Psoas muscle (tissue), 8 donors: ENCODE measurements around the gene ABLIM1. TPM values are rescaled to one million over a fixed set of nuclear protein-coding genes. Genes with fewer than 3 reads are reported as not detected.

Source experiments
- ATAC-seq, 4 donors: fragments of 200-7000 bp; cut with Tn5 transposase; one replicate each; pipeline ENCODE4 v1.9.1; 2020; ENCODE audit warnings: moderate library complexity in 3 of 4, mild to moderate bottlenecking in 2 of 4
- DNase-seq, 2 donors: peaks; one replicate each; pipeline ENCODE4 v3.0.0-alpha.2; 2020
- H3K27ac ChIP-seq: fragments of 200-600 bp; one replicate; pipeline ENCODE4 v1.8.0; 2022
- H3K27me3 ChIP-seq, 3 donors: fragments of 200-600 bp in 1 of 3; one replicate each; pipeline versions ENCODE4 v1.6.1 to v1.8.0; 2013 to 2022; ENCODE audit warnings: low read length in 2 of 3, mild to moderate bottlenecking in 2 of 3, moderate library complexity in 1 of 3; ENCODE audit not compliant: insufficient read depth in 3 of 3
- H3K36me3 ChIP-seq, 2 donors: fragments of 200-600 bp in 1 of 2; one replicate each; pipeline versions ENCODE4 v1.6.1 to v1.8.0; 2013 to 2022; ENCODE audit warnings: low read depth in 1 of 2, mild to moderate bottlenecking in 1 of 2, moderate library complexity in 1 of 2; ENCODE audit not compliant: insufficient read depth in 1 of 2
- H3K4me1 ChIP-seq: fragments of 200-600 bp; one replicate; pipeline ENCODE4 v1.8.0; 2022
- H3K4me3 ChIP-seq: fragments of 200-600 bp; one replicate; pipeline ENCODE4 v1.8.0; 2022; ENCODE audit warnings: mild to moderate bottlenecking
- H3K9me3 ChIP-seq: fragments of 200-600 bp; one replicate; pipeline ENCODE4 v1.8.0; 2022
- WGBS, 3 donors: extraction: QIAGEN DNeasy Blood & Tissue Kit; methylation state at CpG; one replicate each; pipeline versions ENCODE4 v1.1.6 to v1.1.7; 2013; 5-methylcytosine and 5-hydroxymethylcytosine counted together
- intact Hi-C, 2 donors: fragments of 100-400 bp; cut with DNase I; formaldehyde crosslinking; loops; one replicate each; pipeline versions ENCODE4 v1.11.0 to v1.14.2; 2022
- polyA plus RNA-seq, 3 donors: library from polyadenylated mRNA; stranded (reverse); fragments of 200-250 nt; gene quantifications; one replicate each; pipeline ENCODE4 v1.2.3, GENCODE V29; 2013
- total RNA-seq, 4 donors: library from RNA; stranded (reverse); fragmentation: NEBNext Ultra II Directional in 2 of 4; extraction: Animal tissue kit (Norgen Biotek cat#: 25700) in 2 of 4; gene quantifications; one replicate each; pipeline versions ENCODE4 v1.2.1 to v1.2.4, GENCODE V29; 2021 to 2023
- TF ChIP-seq, protein P1 (sequence below): fragments of 200-600 bp; IDR thresholded peaks from one replicate; pipeline ENCODE4 v1.8.0; 2022; ENCODE audit warnings: antibody characterized with exemption
- donor health status: healthy with polysubstance abuse.
- donor health status: DM: no; HTN: no; CAD: no; lungs with moderate emphysema.
- donor health status: Bipolar disorder and iron deficiency.
- donor health status: healthy.
- donor health status: DM: yes; HTN: yes; CAD: no.
- donor health status: DM: no; HTN: no; CAD: no.
- donor health status: DM: no; HTN: no; CAD: no.
- donor health status: DM: yes; HTN: yes; CAD: no.

Gene ABLIM1
- total and polyA plus RNA-seq, 7 donors: 15.4 to 183 (median 21.8) TPM

- WGBS, 3 donors: 90 to 95% (median 92%) methylated on average over 5 of the region's 5 CpGs
Measured at GRCh38 chr10:114557854-114558253, 100.2 kb downstream of the ABLIM1 start.

GRCh38 chr10:114556236-114557122 is 101.6 kb downstream of the ABLIM1 start:
- H3K9me3 ChIP-seq: peaks cover 3% of the 10 kb centered on the region
- TF ChIP-seq, protein P1, sequence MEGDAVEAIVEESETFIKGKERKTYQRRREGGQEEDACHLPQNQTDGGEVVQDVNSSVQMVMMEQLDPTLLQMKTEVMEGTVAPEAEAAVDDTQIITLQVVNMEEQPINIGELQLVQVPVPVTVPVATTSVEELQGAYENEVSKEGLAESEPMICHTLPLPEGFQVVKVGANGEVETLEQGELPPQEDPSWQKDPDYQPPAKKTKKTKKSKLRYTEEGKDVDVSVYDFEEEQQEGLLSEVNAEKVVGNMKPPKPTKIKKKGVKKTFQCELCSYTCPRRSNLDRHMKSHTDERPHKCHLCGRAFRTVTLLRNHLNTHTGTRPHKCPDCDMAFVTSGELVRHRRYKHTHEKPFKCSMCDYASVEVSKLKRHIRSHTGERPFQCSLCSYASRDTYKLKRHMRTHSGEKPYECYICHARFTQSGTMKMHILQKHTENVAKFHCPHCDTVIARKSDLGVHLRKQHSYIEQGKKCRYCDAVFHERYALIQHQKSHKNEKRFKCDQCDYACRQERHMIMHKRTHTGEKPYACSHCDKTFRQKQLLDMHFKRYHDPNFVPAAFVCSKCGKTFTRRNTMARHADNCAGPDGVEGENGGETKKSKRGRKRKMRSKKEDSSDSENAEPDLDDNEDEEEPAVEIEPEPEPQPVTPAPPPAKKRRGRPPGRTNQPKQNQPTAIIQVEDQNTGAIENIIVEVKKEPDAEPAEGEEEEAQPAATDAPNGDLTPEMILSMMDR: no peak
- intact Hi-C loops: loop anchor here in 1 of 2 donors (10.0 kb wide), 1 partner anchor 568 kb away; no protein-coding TSS in a partner anchor
- ATAC-seq (peak; percentile 64 to 79 (median 70)), DNase-seq (no peak)
- H3K4me3 ChIP-seq: no peak overlapping the region
- no peaks in the 10 kb centered on the region for H3K27me3 ChIP-seq
- no peaks in the 10 kb centered on the region for H3K36me3 ChIP-seq
- WGBS, 3 donors: 39 to 59% (median 45%) methylated on average over 9 of the region's 9 CpGs
- no peak overlapping the region for H3K27ac ChIP-seq
- H3K4me1 ChIP-seq: peaks cover 13% of the 10 kb centered on the region

More at GRCh38 chr10:114557854-114558253, 100.2 kb downstream of the ABLIM1 start:
- no peak overlapping the region for H3K27ac ChIP-seq
- DNase-seq (no peak), ATAC-seq (no peak)
- intact Hi-C loops: loop anchor here in 1 of 2 donors (10.0 kb wide), 1 partner anchor 567 kb away; no protein-coding TSS in a partner anchor
- H3K27me3 ChIP-seq: no peaks in the 10 kb centered on the region
- peaks cover 3% of the 10 kb centered on the region for H3K9me3 ChIP-seq
- peaks cover 5% of the 10 kb centered on the region for H3K4me1 ChIP-seq
- TF ChIP-seq, protein P1: no peak
- no peaks in the 10 kb centered on the region for H3K36me3 ChIP-seq
- no peak overlapping the region for H3K4me3 ChIP-seq

- no peak for DNase-seq
- TF ChIP-seq, protein P1: no peak
- ATAC-seq: no peak
- 94 to 98% (median 95%) methylated on average over 1 of the region's 1 CpG for WGBS, 3 donors
- Histone ChIP-seq H3K27me3 (no peaks in the 10 kb centered on the region), H3K9me3 (peaks cover 3% of the 10 kb centered on the region), H3K4me1 (peaks cover 17% of the 10 kb centered on the region), H3K36me3 (no peaks in the 10 kb centered on the region), H3K4me3 (no peak overlapping the region), H3K27ac (no peak overlapping the region)
- intact Hi-C loops: loop anchor here in 1 of 2 donors (5.0 to 10.0 kb wide), 2 partner anchors 149 to 571 kb away; no protein-coding TSS in a partner anchor
Measured at GRCh38 chr10:114553436-114553835, 104.6 kb downstream of the ABLIM1 start.

DNA sequence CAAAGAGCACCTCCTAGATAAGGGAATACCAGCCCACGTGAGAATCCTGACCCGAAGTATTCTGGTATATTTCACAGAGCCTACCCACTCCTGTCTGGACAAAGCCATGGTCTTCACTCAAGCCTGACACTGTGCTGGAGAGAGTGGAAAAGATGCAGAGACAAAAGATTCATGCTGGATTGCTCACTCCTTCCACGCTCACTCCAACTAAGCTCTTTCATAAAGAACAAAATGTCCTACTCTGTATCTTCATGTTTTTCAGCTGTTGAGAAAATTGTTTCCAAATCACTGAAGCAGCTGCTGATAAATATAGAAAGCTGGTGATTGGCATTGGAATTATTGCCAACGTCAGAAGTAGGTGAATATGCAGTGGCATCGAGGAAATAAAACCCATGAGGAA is 106.0 kb downstream of the ABLIM1 start:
- Histone ChIP-seq H3K27ac (no peak overlapping the region), H3K9me3 (no peaks in the 10 kb centered on the region), H3K36me3 (no peaks in the 10 kb centered on the region), H3K27me3 (no peaks in the 10 kb centered on the region), H3K4me1 (peaks cover 17% of the 10 kb centered on the region), H3K4me3 (no peak overlapping the region)
- ATAC-seq (peak in 3 of 4 donors; percentile 64 to 71 (median 70)), DNase-seq (no peak)
- 31 to 50% (median 32%) methylated on average over 5 of the region's 5 CpGs for WGBS, 3 donors
- intact Hi-C loops: loop anchor here in 1 of 2 donors (5.0 to 10.0 kb wide), 2 partner anchors 150 to 573 kb away; no protein-coding TSS in a partner anchor
- TF ChIP-seq, protein P1: no peak
